ENCODE data around the gene SYK. TPM values are rescaled to one million over a fixed set of nuclear protein-coding genes. Genes with fewer than 3 reads are reported as not detected.
A peak's percentile ranks its signal among the peaks of the same experiment; 100 is the strongest.
"Not testable (repeated sequence)": the region's sequence is repeated elsewhere in the genome, so short reads cannot be mapped to it uniquely, and the experiment has no call there.

SYK gene
- total RNA-seq, result under 1 TPM; 0.55 to 0.73 TPM
- 0.56 TPM for polyA plus RNA-seq

DNA sequence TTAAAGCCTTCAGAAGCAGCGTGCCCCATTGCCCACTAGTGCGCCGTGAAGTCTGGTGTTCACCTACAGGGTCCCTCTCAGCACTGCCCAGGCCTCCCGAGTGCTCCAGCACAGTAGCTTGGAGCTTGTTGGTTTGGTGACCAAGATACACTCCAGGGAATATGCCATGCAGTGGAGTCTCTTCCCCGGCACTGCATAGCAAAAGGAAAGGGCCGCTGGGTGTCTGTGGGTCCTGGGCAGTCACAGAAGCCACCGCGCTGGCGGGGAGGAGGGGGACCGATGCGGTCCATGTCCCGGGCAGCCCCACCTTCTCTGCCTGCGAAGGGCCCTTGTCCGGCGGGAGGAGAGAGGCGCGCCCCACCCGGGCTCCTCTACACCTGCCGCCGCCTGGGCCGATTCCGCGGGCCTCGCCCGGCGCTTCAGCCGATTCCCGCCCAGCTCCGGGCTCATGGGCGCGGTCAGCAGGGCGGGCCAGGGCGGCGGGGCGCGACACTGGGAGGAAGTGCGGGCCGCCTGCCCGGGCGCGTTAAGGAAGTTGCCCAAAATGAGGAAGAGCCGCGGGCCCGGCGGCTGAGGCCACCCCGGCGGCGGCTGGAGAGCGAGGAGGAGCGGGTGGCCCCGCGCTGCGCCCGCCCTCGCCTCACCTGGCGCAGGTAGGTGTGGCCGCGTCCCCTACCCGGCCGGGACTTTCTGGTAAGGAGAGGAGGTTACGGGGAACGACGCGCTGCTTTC, at the start of gene SYK:
Gene SYK, plus strand, starts transcription at position 579 of the 732 bp plus-strand sequence. CDS start 42,080 bp downstream, outside the sequence.
- Histone ChIP-seq H3K36me3 (ENCODE audit: insufficient read depth, low read length) (no peaks in the 10 kb centered on the region), H3K4me1 (ENCODE audit: insufficient read depth, low read length) (no peaks in the 10 kb centered on the region), H3K27ac (ENCODE audit: low read depth, low read length) (peak within 1 kb of the TSS; percentile 24), H3K4me3 (ENCODE audit: low read length) (no peak within 1 kb of the TSS), H3K9me3 (ENCODE audit: low read length) (no peaks in the 10 kb centered on the region), H3K27me3 (ENCODE audit: insufficient read depth, low read length, poor library complexity, severe bottlenecking) (peaks cover 6% of the 10 kb centered on the region)
- ChIA-PET POLR2A (no interaction called here), CTCF (no interaction called here)
- H3K9me3 Mint-ChIP-seq, result no peaks in the 10 kb centered on the region
- no peak for DNase-seq
- peaks cover 2 to 6% (median 6%) of the 10 kb centered on the region in 3 donors for H3K4me1 Mint-ChIP-seq
- H3K27me3 Mint-ChIP-seq, result peaks cover 40 to 70% of the 10 kb centered on the region in 2 donors
- peak within 1 kb of the TSS in 2 of 7 donors; percentile 4 to 31 for H3K4me3 Mint-ChIP-seq
- peak within 1 kb of the TSS in 1 of 8 donors; percentile 55 for H3K27ac Mint-ChIP-seq
- H3K36me3 Mint-ChIP-seq, result no peaks in the 10 kb centered on the region

DNA sequence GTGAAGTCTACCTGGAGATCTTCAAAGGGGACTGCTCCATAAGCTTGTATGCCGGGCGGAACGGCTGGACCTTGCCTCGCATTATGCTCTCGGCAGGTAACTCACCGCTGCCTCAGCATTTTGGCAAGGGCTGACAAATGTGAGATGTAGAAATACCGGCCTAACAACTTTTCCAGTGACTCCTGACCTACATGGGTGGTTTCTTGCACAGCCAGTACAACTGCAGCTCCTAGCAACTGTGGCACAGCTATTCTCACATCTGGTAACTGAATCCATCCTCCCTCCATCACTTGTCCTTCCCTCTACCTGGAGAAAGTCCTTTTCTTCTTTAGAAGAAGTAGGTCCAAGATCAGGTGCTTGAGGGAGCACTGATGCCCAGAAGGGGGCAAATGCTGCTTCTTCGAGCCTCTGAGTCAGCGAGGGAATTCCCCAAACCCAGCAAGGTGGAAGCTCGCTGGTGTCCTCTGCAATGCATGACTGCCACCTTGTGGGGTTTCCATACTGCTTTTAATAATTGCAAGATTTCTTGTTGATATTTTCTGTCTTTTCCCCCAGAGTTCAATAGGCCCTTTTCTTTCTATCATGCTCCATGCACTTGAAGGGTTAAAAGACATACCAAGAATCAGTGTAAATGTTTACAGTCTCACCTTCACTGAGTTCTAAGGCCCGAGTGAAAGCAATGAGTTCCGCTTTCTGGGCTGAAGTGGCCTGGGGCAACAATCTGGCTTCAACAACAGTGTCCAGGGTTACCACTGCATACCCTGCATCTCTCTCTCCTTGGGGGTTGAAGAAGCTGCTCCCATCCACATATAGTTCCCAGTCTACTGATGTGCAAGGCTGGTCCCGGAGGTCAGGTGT, 45.9 kb upstream of the SYK start:
- H3K27me3 ChIP-seq (ENCODE audit: insufficient read depth, low read length, poor library complexity, severe bottlenecking); H3K9me3 ChIP-seq (ENCODE audit: low read length); H3K27ac ChIP-seq (ENCODE audit: low read depth, low read length); POLR2A ChIA-PET; H3K4me3 Mint-ChIP-seq; H3K27me3 Mint-ChIP-seq; H3K36me3 ChIP-seq (ENCODE audit: insufficient read depth, low read length); H3K27ac Mint-ChIP-seq; H3K4me1 Mint-ChIP-seq; CTCF ChIA-PET; H3K4me1 ChIP-seq (ENCODE audit: insufficient read depth, low read length); H3K9me3 Mint-ChIP-seq; H3K4me3 ChIP-seq (ENCODE audit: low read length); H3K36me3 Mint-ChIP-seq: not testable (repeated sequence)
- DNase-seq, result peak in 2 of 5 donors; percentile 14 to 18

DNA sequence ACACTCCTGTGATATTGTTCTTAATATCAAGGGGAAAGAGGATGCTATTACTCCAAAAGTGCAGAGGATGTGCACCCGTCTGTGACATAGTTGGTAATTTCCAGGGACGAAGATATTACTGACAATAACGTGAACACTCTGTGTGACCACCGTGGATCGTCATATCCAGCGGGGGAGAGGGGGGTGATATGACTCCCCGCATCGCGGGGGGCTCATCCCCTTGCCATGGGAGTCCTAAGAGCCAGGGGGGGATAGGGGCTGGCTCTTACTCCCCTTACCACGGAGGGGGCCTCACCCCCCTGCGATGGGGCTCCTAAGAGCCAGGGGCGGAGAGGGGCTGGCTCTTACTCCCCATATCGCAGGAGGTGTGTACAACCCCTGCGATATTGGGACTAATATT, 41.0 kb upstream of the SYK start:
- H3K4me1 Mint-ChIP-seq; H3K4me3 ChIP-seq (ENCODE audit: low read length); H3K27me3 ChIP-seq (ENCODE audit: insufficient read depth, low read length, poor library complexity, severe bottlenecking); H3K27ac Mint-ChIP-seq; H3K4me3 Mint-ChIP-seq; H3K27ac ChIP-seq (ENCODE audit: low read depth, low read length); H3K36me3 Mint-ChIP-seq; H3K36me3 ChIP-seq (ENCODE audit: insufficient read depth, low read length); POLR2A ChIA-PET; CTCF ChIA-PET; H3K9me3 ChIP-seq (ENCODE audit: low read length); DNase-seq; H3K9me3 Mint-ChIP-seq; H3K4me1 ChIP-seq (ENCODE audit: insufficient read depth, low read length): not testable (repeated sequence)
- H3K27me3 Mint-ChIP-seq, result peaks cover 2 to 18% of the 10 kb centered on the region in 2 donors

- Histone ChIP-seq H3K4me1 (ENCODE audit: insufficient read depth, low read length) (no peaks in the 10 kb centered on the region), H3K27me3 (ENCODE audit: insufficient read depth, low read length, poor library complexity, severe bottlenecking) (no peaks in the 10 kb centered on the region), H3K9me3 (ENCODE audit: low read length) (no peaks in the 10 kb centered on the region), H3K36me3 (ENCODE audit: insufficient read depth, low read length) (no peaks in the 10 kb centered on the region), H3K4me3 (ENCODE audit: low read length) (no peak overlapping the region), H3K27ac (ENCODE audit: low read depth, low read length) (no peak overlapping the region)
- peaks cover 3 to 45% of the 10 kb centered on the region in 2 donors for H3K27me3 Mint-ChIP-seq
- no peak for DNase-seq
- no peaks in the 10 kb centered on the region for H3K36me3 Mint-ChIP-seq
- no peaks in the 10 kb centered on the region for H3K4me1 Mint-ChIP-seq
- ChIA-PET CTCF (no interaction called here), POLR2A (no interaction called here)
- H3K9me3 Mint-ChIP-seq, result peaks cover 2 to 12% (median 5%) of the 10 kb centered on the region in 5 donors
- H3K4me3 Mint-ChIP-seq, result no peak overlapping the region
- no peak overlapping the region for H3K27ac Mint-ChIP-seq
These were observed 34.9 kb upstream of the SYK start for GRCh38 chr9:90766731-90767130.

GRCh38 chr9:90767523-90768100, 34.0 kb upstream of the SYK start:
- H3K27me3 ChIP-seq (ENCODE audit: insufficient read depth, low read length, poor library complexity, severe bottlenecking), result no peaks in the 10 kb centered on the region
- H3K36me3 ChIP-seq (ENCODE audit: insufficient read depth, low read length), result no peaks in the 10 kb centered on the region
- H3K9me3 ChIP-seq (ENCODE audit: low read length), result no peaks in the 10 kb centered on the region
- H3K27ac ChIP-seq (ENCODE audit: low read depth, low read length), result no peak overlapping the region
- Mint-ChIP-seq H3K9me3 (peaks cover 2 to 12% (median 5%) of the 10 kb centered on the region in 5 donors), H3K4me1 (no peaks in the 10 kb centered on the region), H3K36me3 (no peaks in the 10 kb centered on the region), H3K27ac (no peak overlapping the region), H3K27me3 (peaks cover 3 to 46% of the 10 kb centered on the region in 2 donors), H3K4me3 (no peak overlapping the region)
- DNase-seq, result no peak
- ChIA-PET POLR2A (no interaction called here), CTCF (no interaction called here)
- no peak overlapping the region for H3K4me3 ChIP-seq (ENCODE audit: low read length)
- H3K4me1 ChIP-seq (ENCODE audit: insufficient read depth, low read length), result no peaks in the 10 kb centered on the region

DNA sequence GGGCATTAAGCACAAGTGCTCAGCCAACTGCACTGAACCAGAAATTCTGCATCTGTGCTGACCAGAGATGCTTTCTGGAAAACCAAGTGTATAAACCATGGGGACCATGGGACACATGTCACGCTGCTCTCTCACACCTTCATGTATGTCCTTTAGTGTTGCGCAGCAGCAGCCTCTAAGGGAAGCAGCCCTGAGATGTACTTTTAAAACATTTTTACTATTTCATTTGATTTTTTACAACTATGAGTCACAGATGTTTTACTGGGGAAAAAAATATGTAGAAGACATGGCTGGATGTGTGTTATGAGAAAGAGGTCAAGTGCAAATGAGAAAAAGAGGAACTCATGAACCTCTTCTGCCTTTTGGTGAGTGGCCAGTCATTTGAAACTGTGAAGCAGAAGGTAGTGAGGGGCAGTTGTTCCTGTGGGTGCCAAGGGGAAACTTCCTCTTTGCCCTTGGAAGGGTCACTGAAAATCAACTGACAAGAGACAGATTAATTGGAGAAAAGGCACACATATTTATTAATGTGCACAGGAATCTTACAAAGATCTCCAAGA, 31.4 kb upstream of the SYK start:
- Mint-ChIP-seq H3K4me3 (no peak overlapping the region), H3K4me1 (no peaks in the 10 kb centered on the region), H3K27me3 (peaks cover 7 to 44% of the 10 kb centered on the region in 2 donors), H3K36me3 (no peaks in the 10 kb centered on the region), H3K9me3 (peaks cover 2 to 12% (median 5%) of the 10 kb centered on the region in 5 donors), H3K27ac (no peak overlapping the region)
- ChIA-PET POLR2A (no interaction called here), CTCF (no interaction called here)
- no peaks in the 10 kb centered on the region for H3K9me3 ChIP-seq (ENCODE audit: low read length)
- no peak overlapping the region for H3K27ac ChIP-seq (ENCODE audit: low read depth, low read length)
- no peaks in the 10 kb centered on the region for H3K27me3 ChIP-seq (ENCODE audit: insufficient read depth, low read length, poor library complexity, severe bottlenecking)
- no peak for DNase-seq
- no peaks in the 10 kb centered on the region for H3K36me3 ChIP-seq (ENCODE audit: insufficient read depth, low read length)
- H3K4me1 ChIP-seq (ENCODE audit: insufficient read depth, low read length), result no peaks in the 10 kb centered on the region
- H3K4me3 ChIP-seq (ENCODE audit: low read length), result no peak overlapping the region

DNA sequence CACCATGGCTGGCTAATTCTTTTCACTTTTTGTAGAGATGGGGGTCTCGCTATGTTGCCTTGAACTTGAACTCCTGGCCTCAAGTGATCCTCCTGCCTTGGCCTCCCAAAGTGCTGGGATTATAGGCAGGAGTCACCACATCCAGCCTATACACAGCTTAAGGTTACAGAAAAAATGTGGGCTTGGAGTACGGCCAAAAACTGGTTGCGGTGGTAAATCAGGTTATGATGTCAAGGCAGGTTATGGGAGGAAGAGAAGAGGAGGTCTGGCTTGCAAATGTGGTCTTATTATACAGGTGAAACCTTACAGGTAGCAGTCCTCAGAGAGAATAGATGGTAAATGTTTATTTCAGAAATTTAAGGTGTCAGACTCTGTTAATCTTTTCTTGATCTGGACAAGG, 30.7 kb upstream of the SYK start:
- CTCF ChIA-PET, result no interaction called here
- H3K4me1 ChIP-seq (ENCODE audit: insufficient read depth, low read length), result no peaks in the 10 kb centered on the region
- no peaks in the 10 kb centered on the region for H3K36me3 Mint-ChIP-seq

GRCh38 chr9:90772386-90772785, 29.2 kb upstream of the SYK start:
- H3K36me3 Mint-ChIP-seq, result no peaks in the 10 kb centered on the region
- no peak overlapping the region for H3K27ac ChIP-seq (ENCODE audit: low read depth, low read length)
- POLR2A ChIA-PET, result no interaction called here

More for the DNA sequence above, 30.7 kb upstream of the SYK start:
- Mint-ChIP-seq H3K9me3 (peaks cover 0 to 12% (median 5%) of the 10 kb centered on the region in 5 donors), H3K27me3 (peaks cover 7 to 40% of the 10 kb centered on the region in 2 donors), H3K4me1 (no peaks in the 10 kb centered on the region), H3K27ac (no peak overlapping the region), H3K4me3 (no peak overlapping the region)
- no peak overlapping the region for H3K4me3 ChIP-seq (ENCODE audit: low read length)
- no peaks in the 10 kb centered on the region for H3K9me3 ChIP-seq (ENCODE audit: low read length)
- no peak for DNase-seq
- no peaks in the 10 kb centered on the region for H3K36me3 ChIP-seq (ENCODE audit: insufficient read depth, low read length)
- H3K27me3 ChIP-seq (ENCODE audit: insufficient read depth, low read length, poor library complexity, severe bottlenecking), result no peaks in the 10 kb centered on the region
- POLR2A ChIA-PET, result no interaction called here
- no peak overlapping the region for H3K27ac ChIP-seq (ENCODE audit: low read depth, low read length)

More at GRCh38 chr9:90772386-90772785, 29.2 kb upstream of the SYK start:
- no peak for DNase-seq
- no peak overlapping the region for H3K27ac Mint-ChIP-seq
- peaks cover 0 to 6% (median 2%) of the 10 kb centered on the region in 5 donors for H3K9me3 Mint-ChIP-seq
- Histone ChIP-seq H3K4me3 (ENCODE audit: low read length) (no peak overlapping the region), H3K4me1 (ENCODE audit: insufficient read depth, low read length) (no peaks in the 10 kb centered on the region), H3K9me3 (ENCODE audit: low read length) (no peaks in the 10 kb centered on the region), H3K36me3 (ENCODE audit: insufficient read depth, low read length) (no peaks in the 10 kb centered on the region), H3K27me3 (ENCODE audit: insufficient read depth, low read length, poor library complexity, severe bottlenecking) (no peaks in the 10 kb centered on the region)
- no peaks in the 10 kb centered on the region for H3K4me1 Mint-ChIP-seq
- no peak overlapping the region for H3K4me3 Mint-ChIP-seq
- CTCF ChIA-PET, result no interaction called here
- H3K27me3 Mint-ChIP-seq, result peaks cover 7 to 35% of the 10 kb centered on the region in 2 donors
